Mucosa of descending colon (tissue), 3 donors: ENCODE data around the gene TLNRD1. TPM values are rescaled to one million over a fixed set of nuclear protein-coding genes. Genes with fewer than 3 reads are reported as not detected.
A peak's percentile ranks its signal among the peaks of the same experiment; 100 is the strongest.

Experiments
- ATAC-seq: fragments of 200-7000 bp; cut with Tn5 transposase; one replicate; pipeline ENCODE4 v1.9.1; 2020; ENCODE audit warnings: mild to moderate bottlenecking, moderate library complexity
- DNase-seq, 3 donors: peaks; one replicate each; pipeline ENCODE4 v3.0.0-alpha.2; 2020
- H3K36me3 ChIP-seq: fragments of 200-600 bp; one replicate; pipeline ENCODE4 v1.8.0; 2021; ENCODE audit warnings: low read depth, mild to moderate bottlenecking
- H3K4me1 ChIP-seq: fragments of 200-600 bp; one replicate; pipeline ENCODE4 v1.8.0; 2021; ENCODE audit warnings: low read depth, mild to moderate bottlenecking
- H3K4me3 ChIP-seq: fragments of 200-600 bp; one replicate; pipeline ENCODE4 v1.8.0; 2021; ENCODE audit warnings: mild to moderate bottlenecking
- H3K9me3 ChIP-seq: fragments of 200-600 bp; one replicate; pipeline ENCODE4 v1.8.0; 2021; ENCODE audit warnings: mild to moderate bottlenecking
- CTCF ChIP-seq: fragments of 200-600 bp; IDR thresholded peaks from one replicate; pipeline ENCODE4 v1.8.0; 2022; ENCODE audit warnings: antibody characterized with exemption, mild to moderate bottlenecking
- intact Hi-C, 2 donors: fragments of 100-400 bp; cut with DNase I in 1 of 2; cut with micrococcal nuclease in 1 of 2; formaldehyde crosslinking; loops; one replicate each; pipeline versions ENCODE4 v1.11.0 to v1.11.1; 2022; cut with DNase I, micrococcal nuclease
- total RNA-seq, 3 donors: library from RNA; stranded (reverse); fragmentation: NEBNext Ultra II Directional in 2 of 3; extraction: Animal tissue kit (Norgen Biotek cat#: 25700) in 2 of 3; gene quantifications; one replicate each; pipeline versions ENCODE4 v1.2.1 to v1.2.4, GENCODE V29; 2021 to 2023
- donor health status: DM: no; HTN: no; CAD: no; lungs with moderate emphysema.
- donor health status: DM: no; HTN: no; CAD: no.
- donor health status: DM: no; HTN: yes; CAD: no.

The TLNRD1 gene
- total RNA-seq, 3 donors from 2014 or later: 18.5 to 20.7 (median 18.6) TPM

GRCh38 chr15:80992006-80992405 lies 8.7 kb upstream of the TLNRD1 start:
- TF ChIP-seq CTCF: no peak
- H3K9me3 ChIP-seq: no peaks in the 10 kb centered on the region
- peaks cover 6% of the 10 kb centered on the region for H3K4me1 ChIP-seq
- intact Hi-C loops: no loop called here
- H3K4me3 ChIP-seq: no peak overlapping the region
- no peaks in the 10 kb centered on the region for H3K36me3 ChIP-seq
- DNase-seq (no peak), ATAC-seq (no peak)

- ATAC-seq (no peak), DNase-seq (no peak)
- intact Hi-C loops: no loop called here
- no peak for TF ChIP-seq CTCF
- H3K36me3 ChIP-seq: no peaks in the 10 kb centered on the region
- peaks cover 6% of the 10 kb centered on the region for H3K4me1 ChIP-seq
- H3K9me3 ChIP-seq: no peaks in the 10 kb centered on the region
- H3K4me3 ChIP-seq: no peak overlapping the region
Measured at GRCh38 chr15:80992441-80992840, 8.3 kb upstream of the TLNRD1 start.

GRCh38 chr15:80996247-80996646 lies 4.5 kb upstream of the TLNRD1 start:
- TF ChIP-seq CTCF: no peak

GRCh38 chr15:80997692-80998091 lies 3.0 kb upstream of the TLNRD1 start:
- DNase-seq (no peak), ATAC-seq (no peak)
- intact Hi-C loops: no loop called here
- peaks cover 10% of the 10 kb centered on the region for H3K4me1 ChIP-seq
- no peak overlapping the region for H3K4me3 ChIP-seq
- H3K9me3 ChIP-seq: no peaks in the 10 kb centered on the region
- H3K36me3 ChIP-seq: no peaks in the 10 kb centered on the region
- no peak for TF ChIP-seq CTCF

More at GRCh38 chr15:80996247-80996646, 4.5 kb upstream of the TLNRD1 start:
- no peak overlapping the region for H3K4me3 ChIP-seq
- intact Hi-C loops: no loop called here
- H3K4me1 ChIP-seq: peaks cover 3% of the 10 kb centered on the region
- DNase-seq: no peak
- ATAC-seq: no peak
- H3K36me3 ChIP-seq: no peaks in the 10 kb centered on the region
- no peaks in the 10 kb centered on the region for H3K9me3 ChIP-seq

GRCh38 chr15:80998251-80998650 lies 2.5 kb upstream of the TLNRD1 start:
- no peak for ATAC-seq
- Histone ChIP-seq H3K9me3 (no peaks in the 10 kb centered on the region), H3K36me3 (no peaks in the 10 kb centered on the region), H3K4me3 (no peak overlapping the region), H3K4me1 (peaks cover 14% of the 10 kb centered on the region)
- no peak for TF ChIP-seq CTCF
- DNase-seq: no peak
- intact Hi-C loops: no loop called here

GRCh38 chr15:80999623-81000036 lies 1.1 kb upstream of the TLNRD1 start:
- DNase-seq: peak; percentile 79 to 88 (median 84)
- intact Hi-C loops: no loop called here
- peak; percentile 69 for ATAC-seq
- H3K4me1 ChIP-seq: peaks cover 14% of the 10 kb centered on the region
- H3K9me3 ChIP-seq: no peaks in the 10 kb centered on the region
- no peak for TF ChIP-seq CTCF
- no peaks in the 10 kb centered on the region for H3K36me3 ChIP-seq
- no peak overlapping the region for H3K4me3 ChIP-seq
